Head of caudate nucleus (tissue), 42 donors: ENCODE results near the gene ANTKMT.
"Not testable (repeated sequence)": the region's sequence is repeated elsewhere in the genome, so short reads cannot be mapped to it uniquely, and the experiment has no call there.

Experiments
- DNase-seq, 42 donors: peaks; one replicate each; pipeline versions ENCODE4 v3.0.0 to v3.0.0-alpha.2; 2020 to 2021; ENCODE audit warnings: mixed read lengths in 7 of 42
- intact Hi-C: fragments of 100-400 bp; cut with DNase I; formaldehyde crosslinking; loops from one replicate; pipeline ENCODE4 v1.15.0; 2022

Gene ANTKMT

GRCh38 chr16:733382-734207 lies 12.6 kb downstream of the ANTKMT start:
- intact Hi-C loops, result no loop called here
- DNase-seq, result peak in 8 of 42 donors; percentile 9 to 55 (median 28)

- intact Hi-C loops, result no loop called here
- DNase-seq, result peak; percentile 59 to 95 (median 83)
These were observed 13.4 kb downstream of the ANTKMT start for GRCh38 chr16:734208-734980.

GRCh38 chr16:734981-735881 lies 14.3 kb downstream of the ANTKMT start:
- DNase-seq, result peak in 1 of 42 donors; percentile 14
- intact Hi-C loops, result no loop called here

- intact Hi-C loops, result no loop called here
- DNase-seq, result peak in 20 of 42 donors; percentile 39 to 80 (median 62)
These were observed 15.1 kb downstream of the ANTKMT start for GRCh38 chr16:735982-736453.

GRCh38 chr16:736936-737481 lies 16.1 kb downstream of the ANTKMT start:
- no peak for DNase-seq
- intact Hi-C loops, result no loop called here

- DNase-seq, result peak in 1 of 42 donors; percentile 14
- intact Hi-C loops, result loop anchor here (2.0 kb wide), 1 partner anchor 19 kb away; the partner anchor contains the start of gene ANTKMT
These were observed 18.9 kb downstream of the ANTKMT start for GRCh38 chr16:739560-740458.

GRCh38 chr16:740459-740763 lies 19.5 kb downstream of the ANTKMT start:
- intact Hi-C loops, result loop anchor here (2.0 kb wide), 1 partner anchor 20 kb away; the partner anchor contains the start of gene ANTKMT
- DNase-seq, result no peak

GRCh38 chr16:740764-741505 lies 20.0 kb downstream of the ANTKMT start, which contains the start of gene CIAO3:
TSS of gene CIAO3 (minus strand) at chr16:740997. CDS start at chr16:740985, 12 bp downstream.
- intact Hi-C loops, result loop anchor here (2.0 kb wide), 1 partner anchor 20 kb away; the partner anchor contains the start of gene ANTKMT
- DNase-seq, result peak; percentile 65 to 95 (median 88)

- intact Hi-C loops, result loop anchor here (2.0 kb wide), 1 partner anchor 21 kb away; the partner anchor contains the start of gene ANTKMT
- DNase-seq, result peak in 1 of 42 donors; percentile 2
These were observed 21.2 kb downstream of the ANTKMT start for GRCh38 chr16:741986-742629.

- DNase-seq, intact Hi-C loops: not testable (repeated sequence)
These were observed 21.9 kb downstream of the ANTKMT start for GRCh38 chr16:742894-743293.

- no peak for DNase-seq
- intact Hi-C loops, result no loop called here
These were observed 23.0 kb downstream of the ANTKMT start for GRCh38 chr16:743794-744500.

- no peak for DNase-seq
- intact Hi-C loops, result no loop called here
These were observed 24.8 kb downstream of the ANTKMT start for GRCh38 chr16:745739-746138.

- DNase-seq, result no peak
- intact Hi-C loops, result no loop called here
These were observed 25.7 kb downstream of the ANTKMT start for GRCh38 chr16:746637-747036.

GRCh38 chr16:747978-748746 lies 27.2 kb downstream of the ANTKMT start:
- no peak for DNase-seq
- intact Hi-C loops, result no loop called here

GRCh38 chr16:749010-749409 lies 28.1 kb downstream of the ANTKMT start:
- no peak for DNase-seq
- intact Hi-C loops, result no loop called here
